Liver (tissue), 9 donors: ENCODE measurements around the gene ERC1. TPM values are rescaled to one million over a fixed set of nuclear protein-coding genes. Genes with fewer than 3 reads are reported as not detected.

ENCODE experiments used
- DNase-seq: peaks from one replicate; pipeline ENCODE4 v3.0.0-alpha.2; 2017; ENCODE audit warnings: low spot score
- H3K27ac ChIP-seq, 2 donors: one replicate each; pipeline ENCODE4 v1.7.0; 2013; ENCODE audit warnings: inconsistent platforms in 2 of 2, low read length in 2 of 2, control low read depth in 1 of 2, low read depth in 1 of 2, mild to moderate bottlenecking in 1 of 2
- H3K27me3 ChIP-seq, 4 donors: one replicate each; pipeline versions ENCODE4 v1.6.1 to v1.7.0; 2013; ENCODE audit warnings: low read length in 3 of 4, inconsistent platforms in 1 of 4, mild to moderate bottlenecking in 1 of 4, moderate library complexity in 1 of 4; ENCODE audit not compliant: control insufficient read depth in 4 of 4, insufficient read depth in 4 of 4
- H3K36me3 ChIP-seq, 4 donors: one replicate each; pipeline versions ENCODE4 v1.6.1 to v1.7.0; 2013; ENCODE audit warnings: low read length in 3 of 4, mild to moderate bottlenecking in 3 of 4, low read depth in 1 of 4, moderate library complexity in 1 of 4; ENCODE audit not compliant: control insufficient read depth in 4 of 4, insufficient read depth in 3 of 4
- H3K4me1 ChIP-seq, 4 donors: one replicate each; pipeline versions ENCODE4 v1.6.1 to v1.7.0; 2013; ENCODE audit warnings: low read length in 3 of 4, mild to moderate bottlenecking in 3 of 4, moderate library complexity in 1 of 4; ENCODE audit not compliant: control insufficient read depth in 4 of 4, insufficient read depth in 4 of 4
- H3K4me3 ChIP-seq, 3 donors: one replicate each; pipeline versions ENCODE4 v1.6.1 to v1.7.0; 2013; ENCODE audit warnings: low read length in 3 of 3, control low read depth in 1 of 3, low read depth in 1 of 3, mild to moderate bottlenecking in 1 of 3
- H3K9ac ChIP-seq, 2 donors: one replicate each; pipeline ENCODE4 v1.7.0; 2013; ENCODE audit warnings: low read length in 2 of 2, mild to moderate bottlenecking in 2 of 2, moderate library complexity in 2 of 2, control low read depth in 1 of 2, low read depth in 1 of 2
- H3K9me3 ChIP-seq, 4 donors: one replicate each; pipeline versions ENCODE4 v1.6.1 to v1.7.0; 2013; ENCODE audit warnings: low read length in 3 of 4; ENCODE audit not compliant: control insufficient read depth in 4 of 4
- ATF3 ChIP-seq: IDR thresholded peaks from 2 replicates; pipeline ENCODE4 v1.6.1; 2016; ENCODE audit warnings: antibody characterized with exemption
- CTCF ChIP-seq: fragments of 150-350 bp; IDR thresholded peaks from 2 replicates; pipeline ENCODE4 v1.5.1; 2017; ENCODE audit warnings: improper control_type of control experiment, low read depth, low read length; ENCODE audit not compliant: missing input control
- EGR1 ChIP-seq, 2 donors: IDR thresholded peaks; 2 replicates each; pipeline ENCODE4 v1.6.1; 2016 to 2018; ENCODE audit warnings: antibody characterized with exemption in 2 of 2, low read depth in 2 of 2
- FOXA1 ChIP-seq: IDR thresholded peaks from 2 replicates; pipeline ENCODE4 v1.6.1; 2016; ENCODE audit warnings: antibody characterized with exemption
- GABPA ChIP-seq, 2 donors: IDR thresholded peaks in 1 of 2; conservative IDR thresholded peaks in 1 of 2; 2 replicates each; pipeline ENCODE4 v1.6.1; 2016; ENCODE audit warnings: antibody characterized with exemption in 2 of 2, mild to moderate bottlenecking in 1 of 2, moderate library complexity in 1 of 2
- HNF4G ChIP-seq: IDR thresholded peaks from 2 replicates; pipeline ENCODE4 v1.6.1; 2016; ENCODE audit warnings: antibody characterized with exemption
- MAX ChIP-seq: IDR thresholded peaks from 2 replicates; pipeline ENCODE4 v1.6.1; 2016; ENCODE audit warnings: antibody characterized with exemption
- NR2F2 ChIP-seq: IDR thresholded peaks from 2 replicates; pipeline ENCODE4 v1.6.1; 2016; ENCODE audit warnings: antibody characterized with exemption
- RAD21 ChIP-seq, 2 donors: IDR thresholded peaks; 2 replicates each; pipeline ENCODE4 v1.6.1; 2016; ENCODE audit warnings: antibody characterized with exemption in 2 of 2, mild to moderate bottlenecking in 2 of 2
- REST ChIP-seq: IDR thresholded peaks from 2 replicates; pipeline ENCODE4 v1.6.1; 2016; ENCODE audit warnings: antibody characterized with exemption, mild to moderate bottlenecking
- SP1 ChIP-seq: IDR thresholded peaks from 2 replicates; pipeline ENCODE4 v1.6.1; 2018; ENCODE audit warnings: antibody characterized with exemption, mild to moderate bottlenecking
- TAF1 ChIP-seq: conservative IDR thresholded peaks from 2 replicates; pipeline ENCODE4 v1.6.1; 2016; ENCODE audit warnings: antibody characterized with exemption, mild to moderate bottlenecking
- YY1 ChIP-seq: IDR thresholded peaks from 2 replicates; pipeline ENCODE4 v1.6.1; 2016; ENCODE audit warnings: antibody characterized with exemption, mild to moderate bottlenecking
- ZBTB33 ChIP-seq: IDR thresholded peaks from 2 replicates; pipeline ENCODE4 v1.6.1; 2016; ENCODE audit warnings: antibody characterized with exemption
- WGBS: extraction: QIAGEN DNeasy Blood & Tissue Kit; methylation state at CpG from one replicate; pipeline ENCODE4 v1.1.7; 2013; 5-methylcytosine and 5-hydroxymethylcytosine counted together
- polyA plus RNA-seq, 2 donors: library from polyadenylated mRNA; stranded (reverse) in 1 of 2; unstranded in 1 of 2; fragments of 200-250 nt in 1 of 2; fragments of >200 nt in 1 of 2; fragmentation: Nextera tagmentation in 1 of 2; extraction: Ambion mirVana in 1 of 2; gene quantifications; one replicate each; pipeline versions ENCODE4 v1.2.1 to v1.2.3, GENCODE V29; 2013 to 2015
- total RNA-seq, 2 donors: library from RNA; depleted of rRNA; stranded (reverse); fragments of >200 nt; gene quantifications; one replicate each; pipeline ENCODE4 v1.2.3, GENCODE V29; 2014
- donor health status: healthy.
- donor health status: healthy.
- donor health status: healthy.
- donor health status: healthy.
- donor health status: healthy.

Gene ERC1
- total and polyA plus RNA-seq, 4 donors, result 6.2 to 50.2 (median 10.3) TPM

- no peak overlapping the region for H3K9ac ChIP-seq
- H3K27ac ChIP-seq, result no peak overlapping the region
- WGBS, result 100% methylated on average over 1 of the region's 1 CpG
- no peaks in the 10 kb centered on the region for H3K9me3 ChIP-seq
- TF ChIP-seq REST (no peak), HNF4G (no peak), EGR1 (IDR thresholded peaks at IDR 0.05; ENCODE audit: low read depth in 2 of 2) (no peak), MAX (no peak), SP1 (no peak), CTCF (no peak), FOXA1 (no peak), TAF1 (no peak), ATF3 (no peak), GABPA (IDR thresholded peaks at IDR 0.05 in 1 of 2, conservative IDR thresholded peaks at IDR 0.05 in 1 of 2) (no peak)
- DNase-seq, result no peak
- H3K27me3 ChIP-seq, result no peaks in the 10 kb centered on the region
- no peaks in the 10 kb centered on the region for H3K4me1 ChIP-seq
- H3K36me3 ChIP-seq, result peaks cover 0 to 4% (median 2%) of the 10 kb centered on the region in 4 donors
- no peak overlapping the region for H3K4me3 ChIP-seq
These were observed 466.9 kb downstream of the ERC1 start for GRCh38 chr12:1457901-1458300.

- 99% methylated on average over 2 of the region's 2 CpGs for WGBS
- Histone ChIP-seq H3K4me3 (no peak overlapping the region), H3K27ac (no peak overlapping the region), H3K9me3 (no peaks in the 10 kb centered on the region), H3K36me3 (peaks cover 0 to 3% (median 0%) of the 10 kb centered on the region in 4 donors), H3K9ac (no peak overlapping the region), H3K27me3 (no peaks in the 10 kb centered on the region), H3K4me1 (no peaks in the 10 kb centered on the region)
- no peak for TF ChIP-seq GABPA (IDR thresholded peaks at IDR 0.05 in 1 of 2, conservative IDR thresholded peaks at IDR 0.05 in 1 of 2)
- no peak for TF ChIP-seq ATF3
- no peak for TF ChIP-seq SP1
- TF ChIP-seq RAD21 (IDR thresholded peaks at IDR 0.05), result no peak
- no peak for TF ChIP-seq NR2F2
- TF ChIP-seq EGR1 (IDR thresholded peaks at IDR 0.05; ENCODE audit: low read depth in 2 of 2), result no peak
- TF ChIP-seq TAF1, result no peak
- TF ChIP-seq MAX, result no peak
- no peak for TF ChIP-seq HNF4G
- no peak for TF ChIP-seq ZBTB33
- no peak for TF ChIP-seq YY1
- no peak for DNase-seq
These were observed 468.3 kb downstream of the ERC1 start for GRCh38 chr12:1459339-1459738.
